ENCODE results near the gene EZR. TPM values are rescaled to one million over a fixed set of nuclear protein-coding genes. Genes with fewer than 3 reads are reported as not detected.

EZR gene
- total and polyA plus RNA-seq, 2 donors (not counting 1 experiment from before 2014, with no cell fraction given): 227 to 945 TPM

DNA sequence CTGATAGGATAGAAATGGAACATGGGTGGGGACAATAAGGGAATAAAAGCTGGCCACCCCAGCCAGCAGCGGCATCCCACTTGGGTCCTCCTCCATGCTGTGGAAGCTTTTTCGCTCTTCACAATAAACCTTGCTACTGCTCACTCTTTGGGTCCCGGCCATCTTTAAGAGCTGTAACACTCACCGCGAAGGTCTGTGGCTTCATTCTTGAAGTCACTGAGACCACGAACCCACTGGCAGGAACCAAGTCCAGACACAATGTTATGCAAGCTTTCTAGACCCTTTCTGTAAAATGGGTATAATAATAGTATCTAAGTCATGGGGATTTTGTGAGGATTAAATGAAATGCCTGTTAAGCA lies 48.9 kb upstream of the EZR start:
- ATAC-seq (ENCODE audit: low read depth) (no peak), DNase-seq (no peak)
- TF ChIP-seq EZH2 (IDR thresholded peaks at IDR 0.05; ENCODE audit: borderline replicate concordance, insufficient read depth, low read depth, low read length, poor library complexity, severe bottlenecking) (no peak), CTCF (IDR thresholded peaks at IDR 0.05) (no peak)
- peak overlapping the region; percentile 86 for H3K4me2 ChIP-seq (replicated peaks; ENCODE audit: low read depth, low read length, poor library complexity, severe bottlenecking)
- peaks cover 74% of the 10 kb centered on the region for H3K4me1 Mint-ChIP-seq
- peaks cover 10% of the 10 kb centered on the region for H3K79me2 ChIP-seq (ENCODE audit: control insufficient read depth, insufficient read depth, low read length)
- H3K27me3 Mint-ChIP-seq: no peaks in the 10 kb centered on the region
- H3K9me3 Mint-ChIP-seq (ENCODE audit: insufficient read depth): no peaks in the 10 kb centered on the region
- peaks cover 52 to 61% of the 10 kb centered on the region in 2 donors for H3K4me1 ChIP-seq (ENCODE audit: control insufficient read depth in 2 of 2, insufficient read depth in 2 of 2, low read length in 2 of 2)
- no peaks in the 10 kb centered on the region for H4K20me1 ChIP-seq (ENCODE audit: control insufficient read depth, insufficient read depth, low read length, poor library complexity, severe bottlenecking)
- peak overlapping the region in 1 of 5 experiments; percentile 61 for H3K4me3 ChIP-seq (ENCODE audit: control extremely low read depth in 1 of 5, extremely low read depth in 1 of 5, insufficient read depth in 1 of 5, low read depth in 2 of 5, low read length in 4 of 5)
- peak overlapping the region; percentile 99 to 100 for H3K27ac ChIP-seq (ENCODE audit: low read length in 2 of 2)
- peak overlapping the region; percentile 91 for H3K4me3 Mint-ChIP-seq
- H2AFZ ChIP-seq (ENCODE audit: insufficient read depth, low read depth, low read length, poor library complexity, severe bottlenecking): no peak overlapping the region
- CTCF ChIA-PET: interaction anchor here (1.1 to 6.0 kb wide), 13 partner anchors 9 to 164 kb away, joined by 3 to 52 read pairs (median 21); partner anchors contain the start of gene EZR
- H3K36me3 ChIP-seq (replicated peaks in 1 of 2; ENCODE audit: control extremely low read depth in 1 of 2, control insufficient read depth in 1 of 2, extremely low read depth in 1 of 2, insufficient read depth in 2 of 2, low read length in 1 of 2): no peaks in the 10 kb centered on the region
- 68% methylated on average over 6 of the region's 6 CpGs for whole genome bisulfite sequencing (ENCODE audit: insufficient coverage)
- intact Hi-C loops (cut with micrococcal nuclease): loop anchor here (2.0 to 10.0 kb wide), 5 partner anchors 71 to 1103 kb away; partner anchors contain the start of genes GTF2H5 and SERAC1
- peak overlapping the region; percentile 93 for H3K9ac ChIP-seq (ENCODE audit: low read length)
- peaks cover 0 to 3% (median 0%) of the 10 kb centered on the region in 3 donors for H3K9me3 ChIP-seq (ENCODE audit: control extremely low read depth in 1 of 3, control insufficient read depth in 2 of 3, insufficient read depth in 1 of 3, low read length in 2 of 3)
- H3K27ac Mint-ChIP-seq: peak overlapping the region; percentile 100
- POLR2A ChIA-PET: interaction anchor here (0.9 to 5.8 kb wide), 9 partner anchors 15 to 195 kb away, joined by 3 to 162 read pairs (median 48); partner anchors contain the start of gene EZR
- no peaks in the 10 kb centered on the region for H3K27me3 ChIP-seq (replicated peaks in 1 of 4; ENCODE audit: control extremely low read depth in 1 of 4, control insufficient read depth in 3 of 4, insufficient read depth in 4 of 4, low read length in 3 of 4)
